T-helper 1 cell treated with Interleukin-12 subunit alpha and Interleukin-12 subunit beta and Interleukin-4 antibody, amounts not matched to agents 30 ng/mL and 1 ng/mL, for 36 hours (primary cell): ENCODE data around the gene PPM1J. TPM values are rescaled to one million over a fixed set of nuclear protein-coding genes. Genes with fewer than 3 reads are reported as not detected.

ENCODE experiments used
- total RNA-seq: library from RNA; stranded (reverse); gene quantifications from 2 replicates; pipeline ENCODE4 v1.2.3, GENCODE V29; 2022

PPM1J gene
- total RNA-seq, 1 donor from 2014 or later = 0.10 TPM

Other genes starting within 250 kb of the PPM1J start
- 0.24 and 0.27 TPM in 2 replicates for gene WNT2B, start 206.4 kb downstream of the PPM1J start, total RNA-seq
- gene ST7L, start 96.2 kb downstream of the PPM1J start, total RNA-seq = 11.8 and 13.2 TPM in 2 replicates
- 249 TPM in 2 replicates for gene CAPZA1, start 95.5 kb downstream of the PPM1J start, total RNA-seq
- gene MOV10, start 40.7 kb downstream of the PPM1J start, total RNA-seq = 128 and 134 TPM in 2 replicates
- 101 and 103 TPM in 2 replicates for gene RHOC, start 8.2 kb downstream of the PPM1J start, total RNA-seq
- 47.7 and 48.8 TPM in 2 replicates for gene SLC16A1, start 240.9 kb upstream of the PPM1J start, total RNA-seq